Measurements from ENCODE around the gene GNB1L.

DNA sequence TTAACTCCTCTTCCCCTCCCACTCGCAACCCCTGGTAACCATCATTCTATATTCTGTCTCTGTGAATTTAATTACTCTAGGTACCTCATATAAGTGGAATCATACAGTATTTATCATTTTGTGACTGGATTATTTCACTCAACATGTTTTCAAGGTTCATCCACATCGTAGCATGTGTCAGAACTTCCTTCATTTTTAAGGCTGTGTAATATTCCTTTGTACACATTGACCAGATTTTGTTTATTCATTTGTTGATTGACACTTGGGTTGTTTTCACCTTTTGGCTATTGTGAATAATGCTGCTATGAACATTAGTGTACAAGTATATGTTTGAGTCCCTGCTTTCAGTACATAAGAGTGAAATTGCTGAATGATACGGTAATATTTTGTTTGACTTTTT lies 2.7 kb upstream of the GNB1L start:
- TF ChIP-seq, protein P1, sequence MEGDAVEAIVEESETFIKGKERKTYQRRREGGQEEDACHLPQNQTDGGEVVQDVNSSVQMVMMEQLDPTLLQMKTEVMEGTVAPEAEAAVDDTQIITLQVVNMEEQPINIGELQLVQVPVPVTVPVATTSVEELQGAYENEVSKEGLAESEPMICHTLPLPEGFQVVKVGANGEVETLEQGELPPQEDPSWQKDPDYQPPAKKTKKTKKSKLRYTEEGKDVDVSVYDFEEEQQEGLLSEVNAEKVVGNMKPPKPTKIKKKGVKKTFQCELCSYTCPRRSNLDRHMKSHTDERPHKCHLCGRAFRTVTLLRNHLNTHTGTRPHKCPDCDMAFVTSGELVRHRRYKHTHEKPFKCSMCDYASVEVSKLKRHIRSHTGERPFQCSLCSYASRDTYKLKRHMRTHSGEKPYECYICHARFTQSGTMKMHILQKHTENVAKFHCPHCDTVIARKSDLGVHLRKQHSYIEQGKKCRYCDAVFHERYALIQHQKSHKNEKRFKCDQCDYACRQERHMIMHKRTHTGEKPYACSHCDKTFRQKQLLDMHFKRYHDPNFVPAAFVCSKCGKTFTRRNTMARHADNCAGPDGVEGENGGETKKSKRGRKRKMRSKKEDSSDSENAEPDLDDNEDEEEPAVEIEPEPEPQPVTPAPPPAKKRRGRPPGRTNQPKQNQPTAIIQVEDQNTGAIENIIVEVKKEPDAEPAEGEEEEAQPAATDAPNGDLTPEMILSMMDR (IDR thresholded peaks at IDR 0.05) = no peak
- TF ChIP-seq POLR2A (IDR thresholded peaks at IDR 0.05) = no peak
- TF ChIP-seq POLR2AphosphoS5 (IDR thresholded peaks at IDR 0.05) = no peak

Data from prostate gland (tissue), 2 donors.